H9 (cell line): ENCODE measurements around the gene IRAK1. TPM values are rescaled to one million over a fixed set of nuclear protein-coding genes. Genes with fewer than 3 reads are reported as not detected.

Experiments used
- DNase-seq: peaks from one replicate; pipeline ENCODE4 v3.0.0-alpha.2; 2017
- H2AFZ ChIP-seq: one replicate; pipeline ENCODE4 v1.6.1; 2013; ENCODE audit warnings: mild to moderate bottlenecking, low read length, control low read depth, moderate library complexity
- H2AK5ac ChIP-seq: 2 replicates; pipeline ENCODE4 v1.6.1; 2013; ENCODE audit warnings: low read length, control low read depth, mixed read lengths; ENCODE audit not compliant: insufficient read length
- H2BK120ac ChIP-seq: one replicate; pipeline ENCODE4 v1.6.1; 2013; ENCODE audit warnings: low read depth, mild to moderate bottlenecking, low read length, control low read depth, inconsistent platforms; ENCODE audit not compliant: poor library complexity, severe bottlenecking
- H2BK12ac ChIP-seq: 2 replicates; pipeline ENCODE4 v1.6.1; 2013; ENCODE audit warnings: low read length, control low read depth, mixed read lengths, low read depth; ENCODE audit not compliant: insufficient read length
- H2BK15ac ChIP-seq: 2 replicates; pipeline ENCODE4 v1.6.1; 2013; ENCODE audit warnings: low read depth, low read length, control low read depth
- H2BK20ac ChIP-seq: one replicate; pipeline ENCODE4 v1.6.1; 2013; ENCODE audit warnings: low read depth, mild to moderate bottlenecking, low read length, control low read depth, inconsistent platforms; ENCODE audit not compliant: poor library complexity, severe bottlenecking
- H2BK5ac ChIP-seq: 2 replicates; pipeline ENCODE4 v1.6.1; 2013; ENCODE audit warnings: low read length, control low read depth, mixed read lengths; ENCODE audit not compliant: insufficient read length
- H3K14ac ChIP-seq: 2 replicates; pipeline ENCODE4 v1.6.1; 2013; ENCODE audit warnings: low read length, control low read depth; ENCODE audit not compliant: insufficient read depth
- H3K18ac ChIP-seq: 2 replicates; pipeline ENCODE4 v1.6.1; 2013; ENCODE audit warnings: low read depth, mild to moderate bottlenecking, mixed read lengths, low read length, control low read depth; ENCODE audit not compliant: insufficient read length
- H3K23ac ChIP-seq: 2 replicates; pipeline ENCODE4 v1.6.1; 2013; ENCODE audit warnings: low read length, control low read depth, mixed read lengths, low read depth; ENCODE audit not compliant: insufficient read length
- H3K23me2 ChIP-seq: 2 replicates; pipeline ENCODE4 v1.6.1; 2013; ENCODE audit warnings: low read depth, mild to moderate bottlenecking, mixed read lengths, low read length, control low read depth; ENCODE audit not compliant: insufficient read length, poor library complexity, severe bottlenecking
- H3K27ac ChIP-seq: 2 replicates; pipeline ENCODE4 v1.5.1; 2013; ENCODE audit warnings: low read length, control low read depth, mixed read lengths, low read depth; ENCODE audit not compliant: insufficient read length
- H3K27me3 ChIP-seq: 2 replicates; pipeline ENCODE4 v1.6.1; 2013; ENCODE audit warnings: low read length, control low read depth, inconsistent platforms; ENCODE audit not compliant: insufficient read depth
- H3K4ac ChIP-seq: 2 replicates; pipeline ENCODE4 v1.6.1; 2013; ENCODE audit warnings: low read depth, mild to moderate bottlenecking, control low read depth, inconsistent platforms, low read length, moderate library complexity
- H3K4me1 ChIP-seq: 2 replicates; pipeline ENCODE4 v1.6.1; 2013; ENCODE audit warnings: low read length, control low read depth, inconsistent platforms; ENCODE audit not compliant: insufficient read depth
- H3K4me2 ChIP-seq: 2 replicates; pipeline ENCODE4 v1.6.1; 2013; ENCODE audit warnings: low read length, control low read depth, mixed read lengths; ENCODE audit not compliant: insufficient read length, insufficient read depth
- H3K56ac ChIP-seq: 2 replicates; pipeline ENCODE4 v1.6.1; 2013; ENCODE audit warnings: low read depth, mild to moderate bottlenecking, mixed read lengths, low read length, control low read depth; ENCODE audit not compliant: insufficient read length
- H3K79me1 ChIP-seq: 2 replicates; pipeline ENCODE4 v1.6.1; 2013; ENCODE audit warnings: low read depth, mild to moderate bottlenecking, moderate library complexity, low read length, control low read depth, inconsistent platforms; ENCODE audit not compliant: insufficient read depth, poor library complexity, severe bottlenecking
- H3K79me2 ChIP-seq: 2 replicates; pipeline ENCODE4 v1.6.1; 2013; ENCODE audit warnings: low read length, control low read depth, inconsistent platforms; ENCODE audit not compliant: insufficient read depth
- H3K9ac ChIP-seq: 2 replicates; pipeline ENCODE4 v1.6.1; 2013; ENCODE audit warnings: low read length, control low read depth, mixed read lengths; ENCODE audit not compliant: insufficient read length; ENCODE audit errors: extremely low read depth
- H3K9me3 ChIP-seq: one replicate; pipeline ENCODE4 v1.6.1; 2013; ENCODE audit warnings: low read depth, low read length, inconsistent platforms; ENCODE audit not compliant: control insufficient read depth
- H3T11ph ChIP-seq: one replicate; pipeline ENCODE4 v1.6.1; 2013; ENCODE audit warnings: mild to moderate bottlenecking, low read length, control low read depth, inconsistent platforms
- H4K20me1 ChIP-seq: one replicate; pipeline ENCODE4 v1.6.1; 2013; ENCODE audit not compliant: control insufficient read depth, insufficient read length, insufficient read depth
- H4K5ac ChIP-seq: 2 replicates; pipeline ENCODE4 v1.6.1; 2013; ENCODE audit warnings: low read depth, mild to moderate bottlenecking, mixed read lengths, low read length, control low read depth; ENCODE audit not compliant: insufficient read length
- H4K8ac ChIP-seq: replicated peaks from 2 replicates; pipeline ENCODE4 v1.6.1; 2013; ENCODE audit warnings: low read length, control low read depth, mixed read lengths, low read depth; ENCODE audit not compliant: insufficient read length
- H4K91ac ChIP-seq: 2 replicates; pipeline ENCODE4 v1.6.1; 2013; ENCODE audit warnings: low read depth, mild to moderate bottlenecking, moderate library complexity, mixed read lengths, low read length, control low read depth; ENCODE audit not compliant: insufficient read length
- H3K27ac Mint-ChIP-seq, 3 experiments: 2 replicates in 2 of 3; 3 replicates in 1 of 3; pipeline ENCODE4 v1.8.0; 2020 to 2021; ENCODE audit warnings: mixed read lengths in 3 of 3, mild to moderate bottlenecking in 1 of 3, moderate library complexity in 1 of 3
- H3K27me3 Mint-ChIP-seq: 2 replicates; pipeline ENCODE4 v1.8.0; 2021; ENCODE audit warnings: low read depth, mild to moderate bottlenecking, moderate library complexity, mixed read lengths
- H3K36me3 Mint-ChIP-seq, 3 experiments: 2 replicates in 2 of 3; 3 replicates in 1 of 3; pipeline ENCODE4 v1.8.0; 2020 to 2021; ENCODE audit warnings: low read depth in 3 of 3, mixed read lengths in 3 of 3; ENCODE audit not compliant: insufficient read depth in 1 of 3
- H3K4me1 Mint-ChIP-seq, 2 experiments: 2 replicates each; pipeline ENCODE4 v1.8.0; 2020; ENCODE audit warnings: mixed read lengths in 2 of 2
- H3K4me3 Mint-ChIP-seq, 2 experiments: 2 replicates in 1 of 2; 3 replicates in 1 of 2; pipeline ENCODE4 v1.8.0; 2020 to 2021; ENCODE audit warnings: mild to moderate bottlenecking in 2 of 2, mixed read lengths in 2 of 2, moderate library complexity in 1 of 2
- H3K9me3 Mint-ChIP-seq, 2 experiments: 2 replicates in 1 of 2; 3 replicates in 1 of 2; pipeline ENCODE4 v1.8.0; 2020; ENCODE audit warnings: mild to moderate bottlenecking in 2 of 2, mixed read lengths in 2 of 2, moderate library complexity in 1 of 2
- CTCF ChIP-seq: fragments of 200-600 bp; sonication (generic); conservative IDR thresholded peaks from 3 replicates; pipeline ENCODE4 v1.8.0; 2021; ENCODE audit warnings: antibody characterized with exemption, mild to moderate bottlenecking
- WGBS: extraction: QIAGEN DNeasy Blood & Tissue Kit; methylation state at CpG from one replicate; pipeline ENCODE4 v1.1.7; 2013; ENCODE audit warnings: missing lambda C conversion rate, low lambda C conversion rate, mixed read lengths; ENCODE audit not compliant: insufficient read length; ENCODE audit errors: extremely low coverage; 5-methylcytosine and 5-hydroxymethylcytosine counted together
- total RNA-seq: library from RNA; stranded (reverse); gene quantifications from 2 replicates; pipeline ENCODE4 v1.2.1, GENCODE V29; 2021

IRAK1 gene
- total RNA-seq, 1 experiment from 2014 or later = 98.4 TPM

- no peak overlapping the region for H4K5ac ChIP-seq
- H3K4me3 Mint-ChIP-seq = no peak overlapping the region
- peaks cover 27 to 54% (median 40%) of the 10 kb centered on the region in 3 experiments for H3K36me3 Mint-ChIP-seq
Measured at GRCh38 chrX:154048398-154048797, 28.7 kb upstream of the IRAK1 start.

More at GRCh38 chrX:154048398-154048797, 28.7 kb upstream of the IRAK1 start:
- Histone ChIP-seq H3K79me1 (no peaks in the 10 kb centered on the region), H3K79me2 (no peaks in the 10 kb centered on the region), H3K9me3 (peaks cover 52% of the 10 kb centered on the region), H3K4me1 (no peaks in the 10 kb centered on the region), H2AK5ac (no peak overlapping the region), H4K20me1 (no peaks in the 10 kb centered on the region), H3T11ph (no peak overlapping the region), H3K14ac (no peak overlapping the region), H2BK120ac (no peak overlapping the region), H3K27me3 (no peaks in the 10 kb centered on the region), H2BK15ac (no peak overlapping the region), H2AFZ (no peak overlapping the region), H2BK12ac (no peak overlapping the region), H3K9ac (no peak overlapping the region), H4K8ac (no peak overlapping the region), H2BK5ac (no peak overlapping the region), H3K4me2 (no peak overlapping the region), H3K27ac (no peak overlapping the region), H2BK20ac (no peak overlapping the region), H3K18ac (no peak overlapping the region), H3K56ac (no peak overlapping the region), H4K91ac (no peak overlapping the region), H3K4ac (no peak overlapping the region), H3K23ac (no peak overlapping the region), H3K23me2 (no peaks in the 10 kb centered on the region)
- no peak overlapping the region for H3K27ac Mint-ChIP-seq
- no peak for TF ChIP-seq CTCF
- H3K9me3 Mint-ChIP-seq = peaks cover 80 to 82% of the 10 kb centered on the region in 2 experiments
- peaks cover 23 to 35% of the 10 kb centered on the region in 2 experiments for H3K4me1 Mint-ChIP-seq
- WGBS = no CpG with 5 or more reads among the region's 11 CpGs
- H3K27me3 Mint-ChIP-seq = no peaks in the 10 kb centered on the region; the same call in none of the 2 replicates
- DNase-seq = no peak
